Stimulated activated CD4-positive, alpha-beta T cell treated with anti-CD3 and anti-CD28 coated beads, Interleukin-15, amount 100 ng/mL, for 48 hours (primary cell): Measurements from ENCODE around the gene CNGA4.

Experiments used
- DNase-seq, 2 donors: peaks; one replicate each; pipeline ENCODE4 v3.0.0-alpha.2; 2020; ENCODE audit warnings: low read depth in 2 of 2

Gene CNGA4, protein sequence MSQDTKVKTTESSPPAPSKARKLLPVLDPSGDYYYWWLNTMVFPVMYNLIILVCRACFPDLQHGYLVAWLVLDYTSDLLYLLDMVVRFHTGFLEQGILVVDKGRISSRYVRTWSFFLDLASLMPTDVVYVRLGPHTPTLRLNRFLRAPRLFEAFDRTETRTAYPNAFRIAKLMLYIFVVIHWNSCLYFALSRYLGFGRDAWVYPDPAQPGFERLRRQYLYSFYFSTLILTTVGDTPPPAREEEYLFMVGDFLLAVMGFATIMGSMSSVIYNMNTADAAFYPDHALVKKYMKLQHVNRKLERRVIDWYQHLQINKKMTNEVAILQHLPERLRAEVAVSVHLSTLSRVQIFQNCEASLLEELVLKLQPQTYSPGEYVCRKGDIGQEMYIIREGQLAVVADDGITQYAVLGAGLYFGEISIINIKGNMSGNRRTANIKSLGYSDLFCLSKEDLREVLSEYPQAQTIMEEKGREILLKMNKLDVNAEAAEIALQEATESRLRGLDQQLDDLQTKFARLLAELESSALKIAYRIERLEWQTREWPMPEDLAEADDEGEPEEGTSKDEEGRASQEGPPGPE

GRCh38 chr11:6238902-6239301 is at the start of gene CNGA4:
Gene CNGA4, plus strand, starts transcription at chr11:6239089. Its CDS starts 118 bp downstream, at chr11:6239207.
- no peak for DNase-seq

DNA sequence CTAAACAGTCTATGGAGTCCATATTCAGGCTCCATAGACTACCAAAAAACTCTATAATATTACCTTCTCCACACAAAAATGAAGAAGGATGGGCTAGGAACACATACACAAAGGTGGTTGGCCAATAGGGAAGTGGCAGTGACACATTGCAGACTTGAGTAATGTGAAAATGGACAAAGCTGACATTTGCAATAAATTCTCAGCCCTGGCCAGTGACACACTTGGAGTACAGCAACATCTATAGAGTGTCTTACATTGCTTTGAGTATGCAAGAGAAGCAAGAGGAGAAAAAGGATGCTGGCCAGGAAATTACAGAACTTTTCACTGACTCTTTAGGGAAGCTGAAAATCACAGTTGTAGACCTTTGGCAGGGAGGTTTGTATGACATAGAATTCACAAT is 47.1 kb upstream of the CNGA4 start:
- no peak for DNase-seq

GRCh38 chr11:6194065-6194581 is 44.8 kb upstream of the CNGA4 start:
- no peak for DNase-seq

GRCh38 chr11:6196396-6196795 is 42.5 kb upstream of the CNGA4 start:
- no peak for DNase-seq

GRCh38 chr11:6197466-6198200 is 41.3 kb upstream of the CNGA4 start:
- DNase-seq = no peak

GRCh38 chr11:6199174-6199810 is 39.6 kb upstream of the CNGA4 start, which contains the start of gene OR52W1:
Gene OR52W1, plus strand, starts transcription at chr11:6199224. Its CDS starts 0 bp downstream, at chr11:6199224.
- no peak for DNase-seq

- no peak for DNase-seq
Measured at GRCh38 chr11:6200975-6201374, 37.9 kb upstream of the CNGA4 start.

DNA sequence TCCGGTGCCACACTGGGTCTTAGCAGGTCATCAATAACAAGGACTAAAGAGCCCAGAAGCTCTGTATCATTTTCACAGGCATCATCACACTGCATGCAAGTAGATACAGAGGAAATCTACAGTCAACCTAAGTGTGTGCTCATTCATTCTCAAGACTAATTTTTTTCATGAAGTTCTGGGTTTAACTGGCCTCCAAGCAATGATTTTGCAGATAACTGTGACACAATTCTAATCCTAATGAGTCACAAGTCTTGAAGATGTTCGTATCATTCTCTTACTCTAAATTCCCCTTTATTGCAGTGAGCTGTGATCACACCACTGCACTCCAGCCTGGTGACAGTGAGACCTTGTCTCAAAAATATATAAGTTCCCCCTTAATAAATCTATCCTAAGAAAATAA is 37.4 kb upstream of the CNGA4 start:
- no peak for DNase-seq

GRCh38 chr11:6202041-6202440 is 36.8 kb upstream of the CNGA4 start:
- no peak for DNase-seq

DNA sequence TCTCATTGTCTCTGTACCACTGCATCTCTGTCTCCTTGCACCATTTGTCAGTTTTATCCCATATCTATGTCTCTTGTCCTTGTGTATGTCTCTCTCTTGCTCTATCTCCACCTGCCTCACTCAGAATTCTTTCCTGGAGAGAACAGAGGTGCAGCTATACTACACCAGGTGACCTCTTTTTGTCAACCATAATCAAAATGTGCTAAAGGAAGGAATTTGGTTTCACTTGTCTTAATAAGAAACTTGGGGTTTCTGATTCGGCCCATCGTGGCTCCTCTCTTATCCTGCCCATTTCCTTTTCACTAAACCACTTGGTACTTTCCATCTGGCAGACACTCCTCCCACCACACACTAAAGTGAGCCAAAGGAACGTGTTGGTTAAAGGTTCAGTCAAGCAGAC is 35.6 kb upstream of the CNGA4 start:
- no peak for DNase-seq

- DNase-seq = no peak
Measured at GRCh38 chr11:6204706-6205105, 34.2 kb upstream of the CNGA4 start.

- DNase-seq = no peak
Measured at GRCh38 chr11:6205366-6205765, 33.5 kb upstream of the CNGA4 start, which contains the start of gene C11orf42. Gene C11orf42, plus strand, starts transcription at chr11:6205557. Its CDS starts 59 bp downstream, at chr11:6205616.

DNA sequence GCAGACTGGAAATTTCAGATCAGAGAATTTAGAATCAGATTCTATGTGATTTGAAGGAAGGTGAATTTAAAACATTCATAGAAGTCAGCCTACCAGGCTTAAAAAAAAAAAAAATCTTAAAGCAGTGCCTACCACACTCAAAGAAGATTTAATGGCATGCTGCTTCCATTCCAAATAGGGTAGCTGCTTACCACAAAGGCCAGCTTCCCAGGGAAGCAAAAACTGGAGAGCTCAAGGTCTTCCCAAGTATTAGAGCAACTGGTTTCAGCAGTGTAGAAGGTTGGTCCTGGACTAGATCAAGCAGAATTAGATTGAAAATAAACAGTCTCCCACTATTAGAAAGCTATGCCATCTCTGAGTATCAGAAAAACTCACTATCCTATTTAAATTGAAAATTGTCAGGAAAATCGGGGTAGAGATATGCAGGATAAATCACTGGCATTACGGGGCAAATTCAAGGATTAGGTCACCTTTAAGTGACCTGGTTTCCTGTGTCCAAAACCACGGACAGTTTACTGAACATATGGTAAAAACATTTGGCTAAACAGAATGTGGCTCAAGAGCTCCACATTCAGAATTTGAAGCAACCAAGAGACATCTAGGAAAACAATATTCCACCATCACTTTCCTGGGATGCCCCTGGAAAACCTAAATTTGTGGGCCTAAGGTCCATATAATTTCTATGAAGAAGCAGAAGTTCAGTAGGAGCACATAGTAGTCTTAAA is 32.3 kb upstream of the CNGA4 start:
- no peak for DNase-seq

- no peak for DNase-seq
Measured at GRCh38 chr11:6209801-6210200, 29.1 kb upstream of the CNGA4 start.

DNA sequence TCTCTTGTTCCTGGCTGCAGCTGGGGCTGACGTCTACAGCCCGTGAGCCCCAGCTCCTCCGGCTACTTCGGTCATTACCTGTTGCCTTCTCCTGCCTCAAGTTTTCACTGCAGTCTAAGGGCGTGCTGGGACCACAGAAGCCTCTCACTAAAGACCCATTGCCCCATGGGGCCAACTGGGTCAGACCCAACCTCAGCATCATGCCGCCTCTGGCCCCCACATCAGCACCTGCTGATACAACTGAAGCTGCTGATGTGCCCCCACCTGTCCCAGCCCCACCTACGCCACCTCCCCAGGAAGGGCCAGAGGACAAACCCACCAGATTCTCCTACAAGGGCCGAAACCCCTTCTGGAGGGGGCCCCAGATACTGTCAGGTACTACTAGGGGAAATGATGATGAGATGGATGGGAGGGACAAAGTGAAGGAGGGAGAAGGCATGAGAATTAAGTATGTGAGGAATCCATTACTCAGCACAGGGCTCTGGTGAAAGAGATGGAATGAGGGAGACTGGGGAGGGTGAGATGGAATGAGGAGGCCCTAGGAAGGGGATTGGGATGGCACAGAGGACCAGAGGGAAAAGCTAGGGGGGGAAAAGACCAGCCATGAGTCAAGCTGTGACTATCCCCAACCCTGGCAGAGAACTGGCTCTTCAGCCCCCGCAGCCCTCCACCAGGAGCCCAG is 28.5 kb upstream of the CNGA4 start:
- DNase-seq = no peak

GRCh38 chr11:6214530-6214929 is 24.4 kb upstream of the CNGA4 start:
- DNase-seq = no peak

DNA sequence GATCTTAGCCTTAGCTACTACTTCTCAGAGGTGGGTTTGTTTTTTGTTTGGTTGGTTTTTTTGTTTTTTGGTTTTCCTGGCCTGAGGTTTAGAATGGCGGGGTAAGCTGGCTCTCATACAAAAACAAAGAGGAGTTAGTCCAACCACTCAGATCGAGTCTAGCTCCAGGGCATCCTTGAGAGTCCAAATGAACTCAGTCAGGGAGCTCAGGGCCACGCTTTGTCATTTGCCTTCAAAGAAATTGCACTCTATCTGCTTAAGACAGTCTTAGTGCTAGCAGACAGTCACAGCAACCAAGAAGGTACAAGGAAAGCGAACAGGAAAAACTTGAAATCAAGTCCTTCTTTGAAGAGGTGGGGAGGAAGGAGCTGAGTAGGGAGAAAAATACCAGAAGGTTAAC is 22.4 kb upstream of the CNGA4 start:
- no peak for DNase-seq

- DNase-seq = no peak
Measured at GRCh38 chr11:6217722-6218121, 21.2 kb upstream of the CNGA4 start.

DNA sequence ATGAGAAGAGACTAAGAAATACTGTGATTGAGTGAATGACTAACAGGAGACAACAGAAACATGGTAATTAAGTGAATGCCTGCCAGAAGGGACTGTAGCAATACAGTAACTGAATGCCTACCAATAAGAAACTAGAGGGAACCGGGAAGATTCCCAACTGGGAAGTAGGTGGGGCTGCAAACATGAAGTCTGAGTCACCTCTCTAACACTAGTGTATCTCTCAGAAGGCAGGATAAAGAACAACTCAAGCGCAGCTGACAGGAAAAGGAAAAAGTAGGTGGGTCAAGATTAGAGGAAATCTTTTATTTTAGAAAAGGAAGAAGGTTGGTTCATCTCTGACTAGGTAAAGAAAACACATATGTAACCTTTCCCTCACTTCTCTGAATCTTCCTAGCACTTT is 19.5 kb upstream of the CNGA4 start:
- no peak for DNase-seq

DNA sequence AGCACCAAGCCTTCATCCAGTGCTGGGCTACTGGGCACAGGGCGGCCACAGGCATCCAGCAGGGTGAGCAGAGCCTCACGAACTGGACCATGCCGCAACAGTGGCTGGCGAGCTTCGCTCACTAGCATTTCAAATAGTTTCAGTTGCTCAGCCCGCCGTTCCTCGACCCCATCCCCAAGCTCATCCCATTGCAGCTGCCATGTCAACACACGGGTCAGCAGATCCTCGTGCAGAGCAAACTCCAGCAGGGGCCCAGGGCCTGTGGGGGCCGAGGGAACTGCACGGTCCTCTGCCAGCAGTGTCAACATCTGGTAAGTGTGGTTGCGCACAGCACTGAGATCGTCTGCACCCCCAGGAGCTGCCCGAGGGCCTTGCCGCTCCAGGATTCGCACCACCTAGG is 15.0 kb upstream of the CNGA4 start:
- no peak for DNase-seq

DNA sequence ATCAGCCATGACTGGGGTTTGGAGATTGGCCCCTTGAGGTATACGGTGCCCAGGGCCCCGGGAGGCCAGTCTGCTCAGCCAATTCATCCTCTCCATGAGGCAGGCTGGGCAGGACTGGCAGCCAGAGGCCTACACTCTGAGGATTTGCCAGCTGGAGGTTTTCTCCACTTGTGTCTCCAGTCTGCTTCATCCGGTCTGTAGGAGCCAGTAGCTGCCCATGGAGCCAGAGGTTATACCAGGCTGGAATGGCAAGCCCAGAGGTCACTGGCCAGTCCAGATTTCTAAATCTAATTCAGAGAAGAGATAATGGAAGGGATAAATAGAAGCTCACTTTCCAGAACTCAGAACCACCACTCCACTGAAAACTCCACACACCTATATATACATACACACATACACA is 14.5 kb upstream of the CNGA4 start:
- no peak for DNase-seq
